Measurements from ENCODE around the gene BLOC1S1. TPM values are rescaled to one million over a fixed set of nuclear protein-coding genes. Genes with fewer than 3 reads are reported as not detected.

The BLOC1S1 gene
- total RNA-seq, 1 donor from 2014 or later: 71.2 TPM

GRCh38 chr12:55739025-55739378 is 23.2 kb downstream of the BLOC1S1 start:
- Mint-ChIP-seq H3K27me3 (ENCODE audit: unreplicated experiment) (peaks cover 4% of the 10 kb centered on the region), H3K4me1 (ENCODE audit: low read depth, unreplicated experiment) (peaks cover 21% of the 10 kb centered on the region), H3K36me3 (ENCODE audit: unreplicated experiment) (no peaks in the 10 kb centered on the region), H3K9me3 (ENCODE audit: unreplicated experiment) (peaks cover 6% of the 10 kb centered on the region), H3K4me3 (ENCODE audit: unreplicated experiment) (peak overlapping the region; percentile 88), H3K27ac (ENCODE audit: unreplicated experiment) (no peak overlapping the region)
- no peak for DNase-seq
- peak; percentile 35 for TF ChIP-seq CTCF (IDR thresholded peaks at IDR 0.05; ENCODE audit: partially characterized antibody, unreplicated experiment)

- peaks cover 30% of the 10 kb centered on the region for H3K4me1 Mint-ChIP-seq (ENCODE audit: low read depth, unreplicated experiment)
- peak overlapping the region; percentile 89 for H3K4me3 Mint-ChIP-seq (ENCODE audit: unreplicated experiment)
- H3K36me3 Mint-ChIP-seq (ENCODE audit: unreplicated experiment): no peaks in the 10 kb centered on the region
- no peak for TF ChIP-seq CTCF (IDR thresholded peaks at IDR 0.05; ENCODE audit: partially characterized antibody, unreplicated experiment)
- H3K27me3 Mint-ChIP-seq (ENCODE audit: unreplicated experiment): peaks cover 11% of the 10 kb centered on the region
- peak overlapping the region; percentile 99 for H3K27ac Mint-ChIP-seq (ENCODE audit: unreplicated experiment)
- peaks cover 19% of the 10 kb centered on the region for H3K9me3 Mint-ChIP-seq (ENCODE audit: unreplicated experiment)
- no peak for DNase-seq
Observed at GRCh38 chr12:55741931-55742680, 26.3 kb downstream of the BLOC1S1 start.

GRCh38 chr12:55742719-55743405 is 27.0 kb downstream of the BLOC1S1 start, which contains the start of gene GDF11:
Gene GDF11 (plus strand): TSS chr12:55743122. CDS start chr12:55743317, 195 bp downstream.
- no peak for TF ChIP-seq CTCF (IDR thresholded peaks at IDR 0.05; ENCODE audit: partially characterized antibody, unreplicated experiment)
- peaks cover 30% of the 10 kb centered on the region for H3K4me1 Mint-ChIP-seq (ENCODE audit: low read depth, unreplicated experiment)
- peaks cover 11% of the 10 kb centered on the region for H3K27me3 Mint-ChIP-seq (ENCODE audit: unreplicated experiment)
- H3K4me3 Mint-ChIP-seq (ENCODE audit: unreplicated experiment): peak within 1 kb of the TSS; percentile 99
- peaks cover 19% of the 10 kb centered on the region for H3K9me3 Mint-ChIP-seq (ENCODE audit: unreplicated experiment)
- peak; percentile 88 for DNase-seq
- H3K27ac Mint-ChIP-seq (ENCODE audit: unreplicated experiment): peak within 1 kb of the TSS; percentile 99
- no peaks in the 10 kb centered on the region for H3K36me3 Mint-ChIP-seq (ENCODE audit: unreplicated experiment)

- Mint-ChIP-seq H3K27me3 (ENCODE audit: unreplicated experiment) (peaks cover 13% of the 10 kb centered on the region), H3K27ac (ENCODE audit: unreplicated experiment) (peak overlapping the region; percentile 95), H3K4me1 (ENCODE audit: low read depth, unreplicated experiment) (peaks cover 34% of the 10 kb centered on the region), H3K36me3 (ENCODE audit: unreplicated experiment) (no peaks in the 10 kb centered on the region), H3K4me3 (ENCODE audit: unreplicated experiment) (peak overlapping the region; percentile 99), H3K9me3 (ENCODE audit: unreplicated experiment) (peaks cover 19% of the 10 kb centered on the region)
- DNase-seq: peak; percentile 67
- TF ChIP-seq CTCF (IDR thresholded peaks at IDR 0.05; ENCODE audit: partially characterized antibody, unreplicated experiment): no peak
Observed at GRCh38 chr12:55743406-55744339, 27.8 kb downstream of the BLOC1S1 start.
